Esophagus squamous epithelium (tissue), 5 donors: Measurements from ENCODE around the gene USP9X. TPM values are rescaled to one million over a fixed set of nuclear protein-coding genes. Genes with fewer than 3 reads are reported as not detected.

ENCODE experiments used
- DNase-seq: peaks from one replicate; lab custom pipeline; 2025; lab: John Stamatoyannopoulos, UW
- H3K27ac ChIP-seq, 4 donors: fragments of 200-600 bp; sonication (generic); one replicate each; pipeline ENCODE4 v1.5.1; 2016 to 2019; ENCODE audit warnings: mild to moderate bottlenecking in 1 of 4
- H3K27me3 ChIP-seq, 4 donors: fragments of 200-600 bp; sonication (generic); 1 replicate in 3 of 4; 2 replicates in 1 of 4; pipeline versions ENCODE4 v1.5.1 to v1.6.0; 2017 to 2021; ENCODE audit warnings: antibody characterized with exemption in 1 of 4
- H3K36me3 ChIP-seq, 3 donors: fragments of 200-600 bp; sonication (generic); one replicate each; pipeline ENCODE4 v1.5.1; 2016 to 2019
- H3K4me1 ChIP-seq, 3 donors: fragments of 200-600 bp; sonication (generic); one replicate each; pipeline ENCODE4 v1.5.1; 2017 to 2019
- H3K4me3 ChIP-seq, 4 donors: fragments of 200-600 bp; sonication (generic); 1 replicate in 3 of 4; 2 replicates in 1 of 4; pipeline ENCODE4 v1.5.1; 2016 to 2019; ENCODE audit warnings: mild to moderate bottlenecking in 2 of 4, moderate library complexity in 1 of 4
- H3K9me3 ChIP-seq, 3 donors: fragments of 200-600 bp; sonication (generic); one replicate each; pipeline ENCODE4 v1.5.1; 2016 to 2019
- CTCF ChIP-seq, 6 experiments: fragments of 450-650 bp in 4 of 6; fragments of 200-600 bp in 2 of 6; sonication (generic) in 2 of 6; IDR thresholded peaks; one replicate each; pipeline ENCODE4 v1.5.1; 2016 to 2019; ENCODE audit warnings: antibody characterized with exemption in 6 of 6, mild to moderate bottlenecking in 4 of 6, moderate library complexity in 4 of 6
- POLR2A ChIP-seq, 4 donors: fragments of 450-650 bp; IDR thresholded peaks; one replicate each; pipeline ENCODE4 v1.6.1; 2017; ENCODE audit warnings: antibody characterized with exemption in 4 of 4, mild to moderate bottlenecking in 4 of 4, moderate library complexity in 3 of 4
- WGBS, 2 donors: methylation state at CpG; one replicate each; pipeline ENCODE4 v1.1.5; 2018; 5-methylcytosine and 5-hydroxymethylcytosine counted together
- intact Hi-C: fragments of 100-400 bp; cut with DNase I; formaldehyde crosslinking; loops from one replicate; pipeline ENCODE4 v1.15.0; 2022
- total RNA-seq, 4 donors: library from RNA; depleted of rRNA; stranded (reverse); fragments of >200 nt; gene quantifications; one replicate each; pipeline ENCODE4 v1.1.0, GENCODE V29; 2016
- donor health status: DM: yes; HTN: yes; CAD: no.

The USP9X gene
- total RNA-seq, 4 donors from 2014 or later, result 36.7 to 76.1 (median 56.4) TPM

- Histone ChIP-seq H3K4me1 (peaks cover 0 to 56% (median 0%) of the 10 kb centered on the region in 3 donors), H3K27me3 (no peaks in the 10 kb centered on the region), H3K36me3 (peaks cover 0 to 19% (median 0%) of the 10 kb centered on the region in 3 donors), H3K4me3 (no peak overlapping the region), H3K27ac (no peak overlapping the region), H3K9me3 (no peaks in the 10 kb centered on the region)
- intact Hi-C loops, result no loop called here
- WGBS, 2 donors, result 69 to 100% methylated on average over 1 of the region's 1 CpG
- TF ChIP-seq POLR2A (IDR thresholded peaks at IDR 0.05) (no peak), CTCF (IDR thresholded peaks at IDR 0.05) (no peak)
- DNase-seq, result no peak
Measured at GRCh38 chrX:41121766-41122165, 36.5 kb downstream of the USP9X start.

- Histone ChIP-seq H3K27me3 (no peaks in the 10 kb centered on the region), H3K27ac (peak overlapping the region in 1 of 4 donors; percentile 29), H3K36me3 (peaks cover 0 to 19% (median 0%) of the 10 kb centered on the region in 3 donors), H3K9me3 (no peaks in the 10 kb centered on the region), H3K4me1 (peaks cover 0 to 56% (median 0%) of the 10 kb centered on the region in 3 donors), H3K4me3 (no peak overlapping the region)
- WGBS, 2 donors, result 34 to 80% methylated on average over 2 to 6 of the region's 7 CpGs
- TF ChIP-seq CTCF (IDR thresholded peaks at IDR 0.05), result no peak
- TF ChIP-seq POLR2A (IDR thresholded peaks at IDR 0.05), result no peak
- intact Hi-C loops, result no loop called here
- DNase-seq, result no peak
Measured at GRCh38 chrX:41122664-41123257, 37.5 kb downstream of the USP9X start.

- intact Hi-C loops, result no loop called here
- no peak for DNase-seq
- WGBS, 2 donors, result 43 to 49% methylated on average over 6 of the region's 6 CpGs
Measured at GRCh38 chrX:41127477-41128192, 42.4 kb downstream of the USP9X start.

GRCh38 chrX:41128955-41129354 lies 43.7 kb downstream of the USP9X start:
- H3K27ac ChIP-seq, result no peak overlapping the region
- H3K4me1 ChIP-seq, result peaks cover 0 to 14% (median 0%) of the 10 kb centered on the region in 3 donors
- intact Hi-C loops, result no loop called here
- H3K36me3 ChIP-seq, result peaks cover 0 to 41% (median 0%) of the 10 kb centered on the region in 3 donors
- no peaks in the 10 kb centered on the region for H3K9me3 ChIP-seq
- WGBS, 2 donors, result 93 to 98% methylated on average over 4 of the region's 4 CpGs
- TF ChIP-seq POLR2A (IDR thresholded peaks at IDR 0.05), result no peak
- TF ChIP-seq CTCF (IDR thresholded peaks at IDR 0.05), result no peak
- H3K27me3 ChIP-seq, result no peaks in the 10 kb centered on the region
- no peak overlapping the region for H3K4me3 ChIP-seq
- DNase-seq, result no peak

More at GRCh38 chrX:41127477-41128192, 42.4 kb downstream of the USP9X start:
- peaks cover 0 to 46% (median 0%) of the 10 kb centered on the region in 3 donors for H3K36me3 ChIP-seq
- H3K4me3 ChIP-seq, result no peak overlapping the region
- H3K4me1 ChIP-seq, result peaks cover 0 to 22% (median 0%) of the 10 kb centered on the region in 3 donors
- H3K27ac ChIP-seq, result no peak overlapping the region
- no peaks in the 10 kb centered on the region for H3K27me3 ChIP-seq
- TF ChIP-seq POLR2A (IDR thresholded peaks at IDR 0.05) (no peak), CTCF (IDR thresholded peaks at IDR 0.05) (no peak)
- H3K9me3 ChIP-seq, result no peaks in the 10 kb centered on the region

- no peak for DNase-seq
- Histone ChIP-seq H3K27me3 (no peaks in the 10 kb centered on the region), H3K9me3 (no peaks in the 10 kb centered on the region), H3K4me1 (peaks cover 0 to 13% (median 0%) of the 10 kb centered on the region in 3 donors), H3K36me3 (peaks cover 0 to 47% (median 0%) of the 10 kb centered on the region in 3 donors), H3K4me3 (no peak overlapping the region), H3K27ac (no peak overlapping the region)
- TF ChIP-seq POLR2A (IDR thresholded peaks at IDR 0.05) (no peak), CTCF (IDR thresholded peaks at IDR 0.05) (no peak)
- 95 to 100% methylated on average over 1 of the region's 1 CpG for WGBS, 2 donors
- intact Hi-C loops, result no loop called here
Measured at GRCh38 chrX:41131766-41132165, 46.5 kb downstream of the USP9X start.
